ENCODE results near the gene RAB7A.
"Not testable (repeated sequence)": the region's sequence is repeated elsewhere in the genome, so short reads cannot be mapped to it uniquely, and the experiment has no call there.

RAB7A gene

GRCh38 chr3:128745742-128746141, 19.8 kb downstream of the RAB7A start:
- TF ChIP-seq CTCF (IDR thresholded peaks at IDR 0.05; ENCODE audit: control extremely low read depth, extremely low read depth, low read depth, missing control alignments) = no peak
- ChIA-PET POLR2A (no interaction called here), CTCF (interaction anchor here (1.1 to 4.4 kb wide), 6 partner anchors 11 to 64 kb away, joined by 3 to 20 read pairs (median 5); no protein-coding TSS in a partner anchor)
- DNase-seq (ENCODE audit: extremely low spot score) = no peak

GRCh38 chr3:128746881-128747280, 20.9 kb downstream of the RAB7A start:
- DNase-seq (ENCODE audit: extremely low spot score) = no peak
- no peak for TF ChIP-seq CTCF (IDR thresholded peaks at IDR 0.05; ENCODE audit: control extremely low read depth, extremely low read depth, low read depth, missing control alignments)
- ChIA-PET CTCF (interaction anchor here (1.1 to 4.4 kb wide), 8 partner anchors 10 to 67 kb away, joined by 3 to 20 read pairs (median 4); no protein-coding TSS in a partner anchor), POLR2A (no interaction called here)

- no peak for DNase-seq (ENCODE audit: extremely low spot score)
- POLR2A ChIA-PET = no interaction called here
- no peak for TF ChIP-seq CTCF (IDR thresholded peaks at IDR 0.05; ENCODE audit: control extremely low read depth, extremely low read depth, low read depth, missing control alignments)
- CTCF ChIA-PET = interaction anchor here (0.8 to 4.4 kb wide), 4 partner anchors 9 to 68 kb away, joined by 3 to 20 read pairs (median 4); no protein-coding TSS in a partner anchor
These were observed 22.6 kb downstream of the RAB7A start for GRCh38 chr3:128748557-128748956.

- TF ChIP-seq CTCF (IDR thresholded peaks at IDR 0.05; ENCODE audit: control extremely low read depth, extremely low read depth, low read depth, missing control alignments) = no peak
- ChIA-PET POLR2A (no interaction called here), CTCF (interaction anchor here (0.8 to 4.4 kb wide), 5 partner anchors 10 to 69 kb away, joined by 3 to 20 read pairs (median 3); no protein-coding TSS in a partner anchor)
- DNase-seq (ENCODE audit: extremely low spot score) = no peak
These were observed 23.1 kb downstream of the RAB7A start for GRCh38 chr3:128749035-128749434.

- POLR2A ChIA-PET = not testable (repeated sequence)
- CTCF ChIA-PET = interaction anchor here (0.9 to 4.4 kb wide), 4 partner anchors 9 to 19 kb away, joined by 3 to 20 read pairs (median 6); no protein-coding TSS in a partner anchor
These were observed 23.6 kb downstream of the RAB7A start for GRCh38 chr3:128749561-128749960.

GRCh38 chr3:128753715-128754114, 27.7 kb downstream of the RAB7A start:
- ChIA-PET POLR2A (interaction anchor here (1.0 kb wide), 1 partner anchor 16 kb away, joined by 3 read pairs; no protein-coding TSS in a partner anchor), CTCF (interaction anchor here (0.8 to 1.3 kb wide), 3 partner anchors 9 to 18 kb away, joined by 3 read pairs; no protein-coding TSS in a partner anchor)
- no peak for DNase-seq (ENCODE audit: extremely low spot score)
- no peak for TF ChIP-seq CTCF (IDR thresholded peaks at IDR 0.05; ENCODE audit: control extremely low read depth, extremely low read depth, low read depth, missing control alignments)

More at GRCh38 chr3:128749561-128749960, 23.6 kb downstream of the RAB7A start:
- not testable (repeated sequence) for DNase-seq (ENCODE audit: extremely low spot score)

GRCh38 chr3:128760042-128760441, 34.1 kb downstream of the RAB7A start:
- CTCF ChIA-PET = interaction anchor here (1.2 to 4.6 kb wide), 8 partner anchors 13 to 142 kb away, joined by 3 to 20 read pairs (median 4); no protein-coding TSS in a partner anchor
- no peak for DNase-seq (ENCODE audit: extremely low spot score)
- POLR2A ChIA-PET = no interaction called here
- no peak for TF ChIP-seq CTCF (IDR thresholded peaks at IDR 0.05; ENCODE audit: control extremely low read depth, extremely low read depth, low read depth, missing control alignments)

Data from GM10248 (cell line).